Keratinocyte (primary cell): ENCODE measurements around the gene LDB1. TPM values are rescaled to one million over a fixed set of nuclear protein-coding genes. Genes with fewer than 3 reads are reported as not detected.

ENCODE experiments used
- DNase-seq: peaks from one replicate; pipeline ENCODE4 v3.0.0-alpha.2; 2011; ENCODE audit warnings: low read depth, missing footprints, low spot score
- FAIRE-seq: peaks from 2 replicates; lab custom pipeline; 2011; peaks lifted over from hg19 to GRCh38; lab: Jason Lieb, UNC
- H2AFZ ChIP-seq: 2 replicates; pipeline ENCODE4 v1.6.0; 2012; ENCODE audit warnings: low read length, control low read depth, inconsistent platforms; ENCODE audit not compliant: control insufficient read depth
- H3K27ac ChIP-seq: 2 replicates; pipeline ENCODE4 v1.5.1; 2011; ENCODE audit warnings: low read length; ENCODE audit not compliant: control insufficient read depth, insufficient read depth
- H3K27me3 ChIP-seq: 3 replicates; pipeline ENCODE4 v1.6.0; 2011; ENCODE audit warnings: low read length; ENCODE audit not compliant: control insufficient read depth, insufficient read depth; ENCODE audit errors: extremely low read depth
- H3K36me3 ChIP-seq, 2 experiments: 2 replicates in 1 of 2; 3 replicates in 1 of 2; pipeline ENCODE4 v1.5.1; 2011; ENCODE audit warnings: low read length in 2 of 2, mild to moderate bottlenecking in 1 of 2; ENCODE audit not compliant: control insufficient read depth in 2 of 2, insufficient read depth in 2 of 2; ENCODE audit errors: extremely low read depth in 1 of 2
- H3K4me1 ChIP-seq: 3 replicates; pipeline ENCODE4 v1.5.1; 2011; ENCODE audit warnings: low read length; ENCODE audit not compliant: control insufficient read depth, insufficient read depth; ENCODE audit errors: extremely low read depth
- H3K4me2 ChIP-seq: 3 replicates; pipeline ENCODE4 v1.6.0; 2011; ENCODE audit warnings: low read depth, low read length; ENCODE audit not compliant: control insufficient read depth, insufficient read depth; ENCODE audit errors: extremely low read depth
- H3K4me3 ChIP-seq, 3 experiments: fragments of 200-600 bp in 1 of 3; sonication (generic) in 1 of 3; 2 replicates in 2 of 3; 3 replicates in 1 of 3; pipeline ENCODE4 v1.5.1; 2011 to 2016; ENCODE audit warnings: low read length in 3 of 3, mild to moderate bottlenecking in 3 of 3, control low read depth in 2 of 3, inconsistent platforms in 1 of 3, low read depth in 1 of 3, mixed read lengths in 1 of 3, mixed run types in 1 of 3, moderate library complexity in 1 of 3; ENCODE audit not compliant: control insufficient read depth in 2 of 3, insufficient read depth in 2 of 3; ENCODE audit errors: extremely low read depth in 1 of 3
- H3K79me2 ChIP-seq: 2 replicates; pipeline ENCODE4 v1.6.0; 2012; ENCODE audit warnings: low read length; ENCODE audit not compliant: control insufficient read depth, insufficient read depth
- H3K9ac ChIP-seq: 3 replicates; pipeline ENCODE4 v1.6.0; 2011; ENCODE audit warnings: low read length; ENCODE audit not compliant: control insufficient read depth, insufficient read depth; ENCODE audit errors: extremely low read depth
- H3K9me1 ChIP-seq: 3 replicates; pipeline ENCODE4 v1.6.0; 2011; ENCODE audit warnings: low read length; ENCODE audit not compliant: control insufficient read depth, insufficient read depth; ENCODE audit errors: extremely low read depth
- H3K9me3 ChIP-seq: 2 replicates; pipeline ENCODE4 v1.5.1; 2012; ENCODE audit warnings: low read depth, low read length; ENCODE audit not compliant: control insufficient read depth
- H4K20me1 ChIP-seq: 3 replicates; pipeline ENCODE4 v1.6.0; 2011; ENCODE audit warnings: low read length; ENCODE audit not compliant: control insufficient read depth, insufficient read depth; ENCODE audit errors: extremely low read depth
- EZH2 ChIP-seq: IDR thresholded peaks from one replicate; pipeline ENCODE4 v1.6.1; 2012; ENCODE audit warnings: inconsistent platforms, mild to moderate bottlenecking, low read length, moderate library complexity
- dilution Hi-C: fragments of 300-500 bp; cut with MboI; formaldehyde crosslinking; loops from one replicate; pipeline ENCODE4 v1.7.0; 2020; ENCODE audit warnings: low sequenced_read_pairs; ENCODE audit not compliant: extremely low pct_ligation_motif_present
- polyA plus RNA-seq, 5 experiments: library from polyadenylated mRNA; depleted of rRNA in 3 of 5; stranded (reverse) in 3 of 5; stranded (forward) in 1 of 5; unstranded in 1 of 5; fragments of >200 nt; gene quantifications; 1 replicate in 1 of 5; 2 replicates in 3 of 5; 3 replicates in 1 of 5; pipeline versions ENCODE4 v1.2.1 to v1.2.3, GENCODE V29; 2011 to 2012; ENCODE audit warnings: missing spikeins in 2 of 5, low read depth in 1 of 5, low replicate concordance in 1 of 5
- TF ChIP-seq, protein P1 (sequence below), 3 experiments: IDR thresholded peaks in 1 of 3; conservative IDR thresholded peaks in 1 of 3; optimal IDR thresholded peaks in 1 of 3; 2 replicates in 2 of 3; 3 replicates in 1 of 3; pipeline versions ENCODE3 to v1.5.1; 2011; ENCODE audit warnings: low read length in 3 of 3, mild to moderate bottlenecking in 3 of 3, moderate library complexity in 2 of 3, control low read depth in 1 of 3, inconsistent platforms in 1 of 3; ENCODE audit not compliant: insufficient read depth in 2 of 3; ENCODE audit errors: extremely low read depth in 1 of 3

Gene LDB1
- polyA plus RNA-seq, 1 donor (not counting 4 experiments of a cell fraction or from before 2014, with no cell fraction given) = 97.3 TPM

- TF ChIP-seq EZH2 = no peak
- TF ChIP-seq, protein P1, sequence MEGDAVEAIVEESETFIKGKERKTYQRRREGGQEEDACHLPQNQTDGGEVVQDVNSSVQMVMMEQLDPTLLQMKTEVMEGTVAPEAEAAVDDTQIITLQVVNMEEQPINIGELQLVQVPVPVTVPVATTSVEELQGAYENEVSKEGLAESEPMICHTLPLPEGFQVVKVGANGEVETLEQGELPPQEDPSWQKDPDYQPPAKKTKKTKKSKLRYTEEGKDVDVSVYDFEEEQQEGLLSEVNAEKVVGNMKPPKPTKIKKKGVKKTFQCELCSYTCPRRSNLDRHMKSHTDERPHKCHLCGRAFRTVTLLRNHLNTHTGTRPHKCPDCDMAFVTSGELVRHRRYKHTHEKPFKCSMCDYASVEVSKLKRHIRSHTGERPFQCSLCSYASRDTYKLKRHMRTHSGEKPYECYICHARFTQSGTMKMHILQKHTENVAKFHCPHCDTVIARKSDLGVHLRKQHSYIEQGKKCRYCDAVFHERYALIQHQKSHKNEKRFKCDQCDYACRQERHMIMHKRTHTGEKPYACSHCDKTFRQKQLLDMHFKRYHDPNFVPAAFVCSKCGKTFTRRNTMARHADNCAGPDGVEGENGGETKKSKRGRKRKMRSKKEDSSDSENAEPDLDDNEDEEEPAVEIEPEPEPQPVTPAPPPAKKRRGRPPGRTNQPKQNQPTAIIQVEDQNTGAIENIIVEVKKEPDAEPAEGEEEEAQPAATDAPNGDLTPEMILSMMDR (optimal IDR thresholded peaks at IDR 0.05 in 1 of 3, IDR thresholded peaks at IDR 0.05 in 1 of 3, conservative IDR thresholded peaks at IDR 0.05 in 1 of 3; ENCODE audit: extremely low read depth in 1 of 3, insufficient read depth in 2 of 3, low read length in 3 of 3) = no peak
- FAIRE-seq (no peak), DNase-seq (no peak)
- Histone ChIP-seq H3K9ac (no peak overlapping the region), H4K20me1 (peaks cover 3% of the 10 kb centered on the region), H2AFZ (no peak overlapping the region), H3K27me3 (no peaks in the 10 kb centered on the region), H3K36me3 (peaks cover 5 to 14% of the 10 kb centered on the region in 2 experiments), H3K4me2 (peak overlapping the region; percentile 83), H3K9me3 (no peaks in the 10 kb centered on the region), H3K9me1 (peaks cover 4% of the 10 kb centered on the region), H3K27ac (peak overlapping the region; percentile 60), H3K4me3 (no peak overlapping the region), H3K79me2 (peaks cover 83% of the 10 kb centered on the region), H3K4me1 (peaks cover 65% of the 10 kb centered on the region)
- dilution Hi-C loops = no loop called here
Measured at GRCh38 chr10:102115775-102116174, 4.4 kb downstream of the LDB1 start.

DNA sequence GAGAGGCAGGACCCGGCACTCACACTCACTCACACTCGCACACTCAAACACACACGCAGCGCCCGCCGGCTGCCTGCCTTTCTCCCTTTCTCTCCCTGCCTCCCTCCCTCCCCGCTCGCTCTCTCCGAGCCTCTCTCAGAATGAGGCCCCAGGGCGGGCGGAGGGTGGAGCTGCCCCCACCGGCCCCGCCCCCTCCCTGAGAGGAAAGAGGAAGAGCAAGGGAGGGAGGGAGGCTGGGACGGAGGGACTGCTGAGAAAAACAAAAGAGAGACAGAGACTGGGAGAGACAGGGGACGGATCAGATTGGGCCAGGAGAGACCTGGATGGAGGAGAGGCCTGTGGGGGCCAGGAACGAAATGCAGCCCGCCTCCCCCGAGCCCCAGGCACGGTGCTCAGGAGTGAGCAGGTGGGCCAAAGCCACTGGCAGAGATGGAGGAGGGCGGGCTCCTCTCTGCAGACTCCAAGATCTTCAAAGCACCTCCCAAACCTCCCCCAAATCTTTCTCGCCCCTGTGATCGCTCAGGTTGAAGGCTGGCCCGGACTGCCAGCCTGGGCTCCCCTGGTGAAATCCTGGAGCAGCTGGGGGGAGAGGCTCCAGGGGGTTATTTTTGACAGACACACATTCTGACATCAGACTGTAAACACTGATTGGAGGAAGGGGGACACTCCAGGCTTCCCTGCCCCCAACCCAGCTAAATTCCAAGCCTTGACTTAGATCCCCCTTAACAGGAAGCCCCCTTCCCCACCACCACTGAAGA, 5.1 kb downstream of the LDB1 start:
- H3K27me3 ChIP-seq = no peaks in the 10 kb centered on the region
- H4K20me1 ChIP-seq = peaks cover 3% of the 10 kb centered on the region
- H3K4me3 ChIP-seq = peak overlapping the region; percentile 47 to 77 (median 63)
- peak overlapping the region; percentile 83 for H3K4me2 ChIP-seq
- peak overlapping the region; percentile 60 for H3K27ac ChIP-seq
- no peak for FAIRE-seq
- DNase-seq = no peak
- peak overlapping the region; percentile 70 for H2AFZ ChIP-seq
- H3K4me1 ChIP-seq = peaks cover 63% of the 10 kb centered on the region
- peak overlapping the region; percentile 93 for H3K9ac ChIP-seq
- no peaks in the 10 kb centered on the region for H3K9me3 ChIP-seq
- dilution Hi-C loops = no loop called here
- no peak for TF ChIP-seq EZH2
- TF ChIP-seq, protein P1 (optimal IDR thresholded peaks at IDR 0.05 in 1 of 3, IDR thresholded peaks at IDR 0.05 in 1 of 3, conservative IDR thresholded peaks at IDR 0.05 in 1 of 3; ENCODE audit: extremely low read depth in 1 of 3, insufficient read depth in 2 of 3, low read length in 3 of 3) = no peak
- peaks cover 90% of the 10 kb centered on the region for H3K79me2 ChIP-seq
- peaks cover 12 to 21% of the 10 kb centered on the region in 2 experiments for H3K36me3 ChIP-seq
- H3K9me1 ChIP-seq = peaks cover 6% of the 10 kb centered on the region
